Loucy (cell line): Measurements from ENCODE around the gene TANGO6.

ENCODE experiments used
- H2AFZ ChIP-seq: fragments of 200-600 bp; sonication (generic); 2 replicates; pipeline ENCODE4 v1.6.0; 2016; ENCODE audit warnings: antibody characterized with exemption, mild to moderate bottlenecking, low read length, moderate library complexity
- H3F3A ChIP-seq: fragments of 200-600 bp; 2 replicates; pipeline ENCODE4 v1.6.0; 2016; ENCODE audit warnings: antibody characterized with exemption, low read depth, mild to moderate bottlenecking
- H3K27me3 ChIP-seq: fragments of 200-600 bp; sonication (generic); 2 replicates; pipeline ENCODE4 v1.6.1; 2014; ENCODE audit warnings: low read length, mild to moderate bottlenecking; ENCODE audit not compliant: insufficient read depth, poor library complexity, severe bottlenecking
- H3K36me3 ChIP-seq: fragments of 200-600 bp; sonication (generic); 2 replicates; pipeline ENCODE4 v1.6.1; 2016; ENCODE audit warnings: low read length; ENCODE audit not compliant: insufficient read depth
- H3K4me1 ChIP-seq: fragments of 200-600 bp; sonication (generic); 2 replicates; pipeline ENCODE4 v1.5.1; 2014; ENCODE audit warnings: low read length, mild to moderate bottlenecking; ENCODE audit not compliant: insufficient read depth, poor library complexity, severe bottlenecking
- H3K4me2 ChIP-seq: fragments of 200-600 bp; sonication (generic); 2 replicates; pipeline ENCODE4 v1.6.0; 2014; ENCODE audit warnings: antibody characterized with exemption, low read length, low read depth, mild to moderate bottlenecking; ENCODE audit not compliant: poor library complexity, severe bottlenecking
- H3K4me3 ChIP-seq: fragments of 200-600 bp; sonication (generic); 2 replicates; pipeline ENCODE4 v1.5.1; 2014; ENCODE audit warnings: low read length, mild to moderate bottlenecking, mixed read lengths; ENCODE audit not compliant: poor library complexity, severe bottlenecking
- H3K79me2 ChIP-seq: fragments of 200-600 bp; sonication (generic); 2 replicates; pipeline ENCODE4 v1.6.1; 2014; ENCODE audit warnings: low read length; ENCODE audit not compliant: insufficient read depth
- H3K9ac ChIP-seq: fragments of 200-600 bp; sonication (generic); 2 replicates; pipeline ENCODE4 v1.6.0; 2014; ENCODE audit warnings: mild to moderate bottlenecking, low read depth, low read length, moderate library complexity; ENCODE audit not compliant: poor library complexity, severe bottlenecking
- H3K9me2 ChIP-seq: fragments of 200-600 bp; sonication (generic); replicated peaks from 2 replicates; pipeline ENCODE4 v1.6.1; 2016; ENCODE audit warnings: low read depth, low read length, mixed read lengths
- H3K9me3 ChIP-seq: fragments of 200-600 bp; sonication (generic); 2 replicates; pipeline ENCODE4 v1.6.1; 2014; ENCODE audit warnings: mild to moderate bottlenecking, antibody characterized with exemption, low read length, low read depth; ENCODE audit not compliant: insufficient read depth
- H4K20me1 ChIP-seq: fragments of 200-600 bp; sonication (generic); 2 replicates; pipeline ENCODE4 v1.6.0; 2014; ENCODE audit warnings: antibody characterized with exemption, low read length, mild to moderate bottlenecking; ENCODE audit not compliant: insufficient read depth, poor library complexity, severe bottlenecking
- EZH2phosphoT487 ChIP-seq: fragments of 200-600 bp; IDR thresholded peaks from 2 replicates; pipeline ENCODE4 v1.6.1; 2018; ENCODE audit warnings: antibody characterized with exemption, mild to moderate bottlenecking, moderate library complexity, borderline replicate concordance
- TF ChIP-seq, protein P1 (sequence below): fragments of 200-600 bp; sonication (generic); conservative IDR thresholded peaks from 2 replicates; pipeline ENCODE4 v1.5.1; 2014; ENCODE audit warnings: mild to moderate bottlenecking, antibody characterized with exemption, low read length

The TANGO6 gene

GRCh38 chr16:68902969-68903345 lies 59.6 kb downstream of the TANGO6 start:
- Histone ChIP-seq H3K4me1 (no peaks in the 10 kb centered on the region), H3K4me2 (no peak overlapping the region), H3K27me3 (no peaks in the 10 kb centered on the region), H3K4me3 (no peak overlapping the region), H3K36me3 (no peaks in the 10 kb centered on the region), H3K9me3 (no peaks in the 10 kb centered on the region), H3K9me2 (no peaks in the 10 kb centered on the region), H3F3A (no peaks in the 10 kb centered on the region), H3K9ac (no peak overlapping the region), H4K20me1 (no peaks in the 10 kb centered on the region), H2AFZ (no peak overlapping the region), H3K79me2 (no peaks in the 10 kb centered on the region)
- TF ChIP-seq, protein P1, sequence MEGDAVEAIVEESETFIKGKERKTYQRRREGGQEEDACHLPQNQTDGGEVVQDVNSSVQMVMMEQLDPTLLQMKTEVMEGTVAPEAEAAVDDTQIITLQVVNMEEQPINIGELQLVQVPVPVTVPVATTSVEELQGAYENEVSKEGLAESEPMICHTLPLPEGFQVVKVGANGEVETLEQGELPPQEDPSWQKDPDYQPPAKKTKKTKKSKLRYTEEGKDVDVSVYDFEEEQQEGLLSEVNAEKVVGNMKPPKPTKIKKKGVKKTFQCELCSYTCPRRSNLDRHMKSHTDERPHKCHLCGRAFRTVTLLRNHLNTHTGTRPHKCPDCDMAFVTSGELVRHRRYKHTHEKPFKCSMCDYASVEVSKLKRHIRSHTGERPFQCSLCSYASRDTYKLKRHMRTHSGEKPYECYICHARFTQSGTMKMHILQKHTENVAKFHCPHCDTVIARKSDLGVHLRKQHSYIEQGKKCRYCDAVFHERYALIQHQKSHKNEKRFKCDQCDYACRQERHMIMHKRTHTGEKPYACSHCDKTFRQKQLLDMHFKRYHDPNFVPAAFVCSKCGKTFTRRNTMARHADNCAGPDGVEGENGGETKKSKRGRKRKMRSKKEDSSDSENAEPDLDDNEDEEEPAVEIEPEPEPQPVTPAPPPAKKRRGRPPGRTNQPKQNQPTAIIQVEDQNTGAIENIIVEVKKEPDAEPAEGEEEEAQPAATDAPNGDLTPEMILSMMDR: no peak
- TF ChIP-seq EZH2phosphoT487: no peak

DNA sequence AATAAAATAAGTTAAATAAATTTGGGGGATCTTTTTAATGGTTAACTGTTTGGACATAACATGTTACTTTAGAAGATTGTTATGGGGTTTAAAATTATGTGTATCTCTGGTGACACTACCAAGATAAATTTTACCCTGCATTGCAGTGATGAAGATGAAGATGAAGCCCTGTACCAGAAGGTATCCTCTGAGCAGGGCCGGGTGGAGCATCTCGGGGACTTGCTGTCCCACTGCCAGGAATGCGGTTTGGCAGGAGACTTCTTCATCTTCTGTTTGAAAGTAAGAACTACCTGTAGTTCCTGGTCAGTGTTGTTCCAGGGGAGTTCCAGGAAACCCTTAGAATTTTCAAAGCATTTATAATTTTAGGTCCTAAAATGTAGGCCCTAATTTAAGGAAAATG lies 64.0 kb downstream of the TANGO6 start:
- H4K20me1 ChIP-seq: no peaks in the 10 kb centered on the region

DNA sequence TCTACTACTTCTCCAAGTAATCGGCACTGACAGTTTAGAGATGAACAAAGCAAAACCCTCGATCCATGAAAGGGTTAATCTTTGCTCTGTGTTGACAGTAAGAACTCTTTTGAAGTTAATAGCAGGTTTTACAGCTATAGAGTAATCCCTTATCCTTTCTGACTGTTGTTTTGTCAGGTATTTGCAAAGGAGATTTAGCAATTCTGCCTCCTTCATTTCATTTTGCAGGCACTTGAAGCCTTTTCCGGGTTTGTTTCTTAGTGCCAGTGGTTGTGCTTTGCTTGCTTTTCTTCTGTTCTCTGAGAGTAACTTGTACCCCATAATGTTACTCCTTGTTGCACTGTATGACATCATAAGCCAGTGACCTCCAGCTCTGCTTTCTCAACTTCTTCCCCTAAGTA lies 64.5 kb downstream of the TANGO6 start:
- Histone ChIP-seq H3K9me2 (no peaks in the 10 kb centered on the region), H4K20me1 (no peaks in the 10 kb centered on the region), H3K9me3 (no peaks in the 10 kb centered on the region), H3F3A (no peaks in the 10 kb centered on the region), H3K4me3 (no peak overlapping the region), H3K79me2 (no peaks in the 10 kb centered on the region), H3K4me1 (no peaks in the 10 kb centered on the region), H2AFZ (no peak overlapping the region), H3K27me3 (no peaks in the 10 kb centered on the region), H3K4me2 (no peak overlapping the region), H3K36me3 (no peaks in the 10 kb centered on the region), H3K9ac (no peak overlapping the region)
- TF ChIP-seq, protein P1: no peak
- no peak for TF ChIP-seq EZH2phosphoT487

More for the DNA sequence above, 64.0 kb downstream of the TANGO6 start:
- Histone ChIP-seq H3K4me2 (no peak overlapping the region), H3F3A (no peaks in the 10 kb centered on the region), H3K9me3 (no peaks in the 10 kb centered on the region), H3K4me1 (no peaks in the 10 kb centered on the region), H3K79me2 (no peaks in the 10 kb centered on the region), H3K27me3 (no peaks in the 10 kb centered on the region), H2AFZ (no peak overlapping the region), H3K9ac (no peak overlapping the region), H3K9me2 (no peaks in the 10 kb centered on the region), H3K4me3 (no peak overlapping the region), H3K36me3 (no peaks in the 10 kb centered on the region)
- TF ChIP-seq, protein P1: no peak
- no peak for TF ChIP-seq EZH2phosphoT487
